Progenitor cell of endocrine pancreas (in vitro differentiated cells): ENCODE results near the gene PLCB3. TPM values are rescaled to one million over a fixed set of nuclear protein-coding genes. Genes with fewer than 3 reads are reported as not detected.

Experiments
- DNase-seq: peaks from one replicate; pipeline ENCODE4 v3.0.0; 2021; ENCODE audit warnings: low spot score; ENCODE audit not compliant: unreplicated experiment
- H3K27ac Mint-ChIP-seq: 2 replicates; pipeline ENCODE4 v1.8.0; 2021; ENCODE audit warnings: mild to moderate bottlenecking, moderate library complexity, mixed read lengths
- H3K27me3 Mint-ChIP-seq: 2 replicates; pipeline ENCODE4 v1.8.0; 2021; ENCODE audit warnings: mixed read lengths
- H3K36me3 Mint-ChIP-seq: 2 replicates; pipeline ENCODE4 v1.8.0; 2022; ENCODE audit warnings: mixed read lengths; ENCODE audit not compliant: insufficient read depth
- H3K4me1 Mint-ChIP-seq: 2 replicates; pipeline ENCODE4 v1.8.0; 2021; ENCODE audit warnings: low read depth, mixed read lengths
- H3K4me3 Mint-ChIP-seq: 2 replicates; pipeline ENCODE4 v1.8.0; 2021; ENCODE audit warnings: low read depth, mild to moderate bottlenecking, moderate library complexity, mixed read lengths
- H3K9me3 Mint-ChIP-seq: 2 replicates; pipeline ENCODE4 v1.8.0; 2021; ENCODE audit warnings: low read depth, mixed read lengths
- CTCF ChIP-seq: fragments of 200-600 bp; sonication (generic); IDR thresholded peaks from one replicate; pipeline ENCODE4 v1.5.0; 2021; ENCODE audit warnings: antibody characterized with exemption, mild to moderate bottlenecking; ENCODE audit not compliant: unreplicated experiment
- total RNA-seq: library from RNA; stranded (reverse); gene quantifications from 2 replicates; pipeline ENCODE4 v1.2.1, GENCODE V29; 2021

PLCB3 gene
- total RNA-seq, 1 donor from 2014 or later, result 22.6 TPM

DNA sequence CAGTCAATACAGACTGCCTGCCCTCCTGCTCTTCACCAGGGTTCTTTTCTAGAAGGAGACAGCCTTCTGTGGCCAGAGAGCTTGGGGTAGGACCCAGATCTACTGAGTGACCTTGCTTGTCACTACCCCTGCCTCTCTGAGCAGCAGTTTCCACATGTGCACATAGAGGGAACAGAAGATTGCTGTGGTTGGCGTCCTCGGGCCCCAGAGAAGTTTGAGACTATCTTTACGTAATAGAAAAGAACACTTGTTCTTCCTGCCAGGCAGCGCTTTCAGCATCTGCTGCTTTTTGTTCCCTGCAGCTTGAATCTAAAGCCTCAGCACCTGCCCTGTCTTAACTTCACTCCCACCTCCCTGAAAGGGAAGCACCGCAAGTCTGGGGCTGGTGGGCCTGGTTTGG is 12.3 kb upstream of the PLCB3 start:
- no peak for TF ChIP-seq CTCF
- H3K4me3 Mint-ChIP-seq, result peak overlapping the region; percentile 54
- H3K9me3 Mint-ChIP-seq, result no peaks in the 10 kb centered on the region
- peaks cover 8% of the 10 kb centered on the region for H3K36me3 Mint-ChIP-seq
- no peaks in the 10 kb centered on the region for H3K27me3 Mint-ChIP-seq
- peaks cover 23% of the 10 kb centered on the region for H3K4me1 Mint-ChIP-seq
- H3K27ac Mint-ChIP-seq, result peak overlapping the region; percentile 56
- DNase-seq, result no peak

DNA sequence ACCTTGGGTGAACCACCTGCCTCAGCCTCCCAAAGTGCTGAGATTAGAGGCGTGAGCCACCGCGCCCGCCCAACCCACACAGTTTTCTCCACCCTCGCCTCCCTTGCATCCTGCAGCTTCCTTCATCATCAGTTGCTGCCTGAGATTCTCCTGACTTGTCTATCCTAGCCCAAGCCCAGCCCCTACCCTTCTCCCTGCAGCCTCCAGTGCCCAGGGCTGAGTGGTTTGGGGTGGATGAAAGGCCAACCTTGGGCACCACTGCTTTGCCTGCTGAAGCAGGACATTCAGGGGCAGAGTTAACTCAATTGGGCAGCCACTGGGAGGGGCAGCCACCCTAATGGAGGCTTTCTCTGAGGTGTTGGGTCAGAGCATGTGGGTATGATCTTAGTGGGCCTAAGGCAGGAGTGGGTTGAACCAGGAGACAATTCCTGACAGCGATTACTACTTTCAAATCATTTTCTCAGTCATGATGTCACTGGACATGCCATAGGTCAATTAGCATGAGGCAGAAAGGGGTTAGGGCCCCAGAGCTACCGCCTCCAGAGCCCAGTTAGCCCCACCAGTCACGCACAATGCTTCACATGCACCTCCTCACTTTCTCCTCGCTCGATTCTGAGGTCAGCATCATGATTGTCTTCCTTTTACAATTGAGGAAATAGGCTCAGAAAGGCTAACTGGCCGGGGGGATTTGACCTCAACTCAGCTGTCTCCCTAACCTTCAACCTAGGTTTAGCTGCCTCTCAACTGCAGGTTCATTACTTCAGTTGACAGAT is 11.5 kb upstream of the PLCB3 start:
- Mint-ChIP-seq H3K4me1 (peaks cover 23% of the 10 kb centered on the region), H3K36me3 (peaks cover 8% of the 10 kb centered on the region), H3K4me3 (peak overlapping the region; percentile 85), H3K9me3 (no peaks in the 10 kb centered on the region), H3K27me3 (no peaks in the 10 kb centered on the region), H3K27ac (peak overlapping the region; percentile 98)
- no peak for TF ChIP-seq CTCF
- no peak for DNase-seq

DNA sequence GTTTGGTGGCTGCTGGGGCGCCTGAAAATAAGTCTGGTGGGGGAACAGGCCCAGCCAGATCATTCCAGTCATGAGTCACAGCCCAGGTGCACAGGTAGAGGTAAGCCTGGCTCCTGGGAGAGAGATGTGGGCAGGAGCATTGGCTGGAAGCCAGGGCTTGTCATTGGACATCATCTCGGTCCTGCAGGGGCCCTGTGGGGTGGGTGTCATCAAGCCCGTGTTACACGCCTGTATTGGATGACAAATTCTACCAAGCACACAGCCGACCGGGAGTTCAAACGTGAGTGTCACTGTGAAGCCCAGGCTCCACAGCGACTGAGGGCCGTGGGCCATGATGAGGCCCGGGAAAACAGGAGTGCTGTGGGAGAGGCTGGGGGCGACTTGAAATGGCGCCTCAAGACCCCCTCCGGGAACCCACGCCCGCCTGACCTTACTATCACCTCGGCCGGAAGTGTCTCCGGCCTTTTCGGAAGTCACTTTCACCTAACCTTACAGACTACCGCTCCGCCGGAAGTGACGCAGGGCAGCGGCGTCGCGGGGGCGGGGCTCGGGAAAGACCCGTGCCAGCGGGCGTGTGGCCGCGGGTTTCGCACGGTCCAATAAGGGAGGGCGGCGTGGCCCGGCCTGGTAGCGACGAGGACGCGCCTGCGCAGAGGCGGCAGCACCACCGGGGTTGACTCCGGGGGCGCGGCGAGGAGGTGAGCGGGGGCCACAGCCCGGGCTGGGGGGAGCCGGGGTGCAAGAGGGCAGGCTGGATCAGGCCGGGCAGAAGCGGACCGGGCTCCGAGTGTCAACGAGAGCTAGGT is 10.7 kb upstream of the PLCB3 start, which contains the start of gene FKBP2:
FKBP2 (plus strand) TSS at position 661 of the 806 bp plus-strand sequence. CDS start 1,293 bp downstream, outside the sequence.
- Mint-ChIP-seq H3K36me3 (peaks cover 8% of the 10 kb centered on the region), H3K27ac (peak within 1 kb of the TSS; percentile 98), H3K27me3 (no peaks in the 10 kb centered on the region), H3K9me3 (no peaks in the 10 kb centered on the region), H3K4me1 (peaks cover 16% of the 10 kb centered on the region), H3K4me3 (peak within 1 kb of the TSS; percentile 85)
- no peak for TF ChIP-seq CTCF
- peak; percentile 94 for DNase-seq

DNA sequence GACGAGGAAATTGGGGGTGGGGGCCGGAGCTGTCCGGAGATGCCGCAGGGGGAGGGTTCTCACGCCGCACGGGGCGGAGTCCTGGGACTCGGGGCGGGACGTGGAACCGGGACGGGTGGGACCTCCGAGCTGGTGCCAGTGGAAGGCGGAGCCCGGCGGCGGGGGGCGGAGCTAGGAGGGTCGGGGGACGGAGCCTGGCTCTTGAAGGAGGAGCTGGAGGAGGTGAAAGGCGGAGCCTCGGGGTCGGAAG is 10.2 kb upstream of the PLCB3 start:
- peak; percentile 99 for DNase-seq
- H3K4me1 Mint-ChIP-seq, result peaks cover 16% of the 10 kb centered on the region

More for the DNA sequence above, 10.2 kb upstream of the PLCB3 start:
- Mint-ChIP-seq H3K9me3 (no peaks in the 10 kb centered on the region), H3K4me3 (peak overlapping the region; percentile 85), H3K27ac (peak overlapping the region; percentile 98), H3K27me3 (no peaks in the 10 kb centered on the region), H3K36me3 (peaks cover 8% of the 10 kb centered on the region)
- no peak for TF ChIP-seq CTCF
